LNCaP clone FGC (cell line): ENCODE results near the gene CPA2.
"Not testable (repeated sequence)": the region's sequence is repeated elsewhere in the genome, so short reads cannot be mapped to it uniquely, and the experiment has no call there.

ENCODE experiments used
- DNase-seq: peaks from one replicate; pipeline ENCODE4 v3.0.0-alpha.2; 2011; ENCODE audit warnings: low read depth
- H3K4me3 ChIP-seq: 2 replicates; pipeline ENCODE4 v1.5.1; 2011; ENCODE audit warnings: mild to moderate bottlenecking, low read depth, low read length, control low read depth
- CTCF ChIP-seq: IDR thresholded peaks from 2 replicates; pipeline ENCODE4 v1.5.1; 2012; ENCODE audit warnings: mild to moderate bottlenecking; ENCODE audit not compliant: control insufficient read depth, insufficient read depth; ENCODE audit errors: extremely low read depth

CPA2 gene

GRCh38 chr7:130240240-130240639, 26.4 kb upstream of the CPA2 start:
- H3K4me3 ChIP-seq, result no peak overlapping the region
- DNase-seq, result no peak
- TF ChIP-seq CTCF, result no peak

GRCh38 chr7:130242198-130243014, 24.3 kb upstream of the CPA2 start:
- TF ChIP-seq CTCF, result peak; percentile 93
- no peak for DNase-seq
- H3K4me3 ChIP-seq, result no peak overlapping the region

- DNase-seq, result not testable (repeated sequence)
Measured at GRCh38 chr7:130243486-130243885, 23.2 kb upstream of the CPA2 start.

GRCh38 chr7:130246491-130246890, 20.2 kb upstream of the CPA2 start:
- DNase-seq, result not testable (repeated sequence)

More at GRCh38 chr7:130243486-130243885, 23.2 kb upstream of the CPA2 start:
- not testable (repeated sequence) for H3K4me3 ChIP-seq

GRCh38 chr7:130248842-130249241, 17.8 kb upstream of the CPA2 start:
- not testable (repeated sequence) for DNase-seq, H3K4me3 ChIP-seq

More at GRCh38 chr7:130246491-130246890, 20.2 kb upstream of the CPA2 start:
- not testable (repeated sequence) for H3K4me3 ChIP-seq

GRCh38 chr7:130249626-130250025, 17.0 kb upstream of the CPA2 start:
- not testable (repeated sequence) for DNase-seq, H3K4me3 ChIP-seq

- no peak for DNase-seq
- TF ChIP-seq CTCF, result no peak
- no peak overlapping the region for H3K4me3 ChIP-seq
Measured at GRCh38 chr7:130254555-130254954, 12.1 kb upstream of the CPA2 start.

GRCh38 chr7:130256704-130257103, 10.0 kb upstream of the CPA2 start:
- no peak for DNase-seq
- no peak for TF ChIP-seq CTCF

GRCh38 chr7:130258494-130259078, 8.1 kb upstream of the CPA2 start:
- no peak for TF ChIP-seq CTCF
- no peak overlapping the region for H3K4me3 ChIP-seq
- no peak for DNase-seq

More at GRCh38 chr7:130256704-130257103, 10.0 kb upstream of the CPA2 start:
- no peak overlapping the region for H3K4me3 ChIP-seq
